ENCODE measurements around the gene SYNPR.

- TF ChIP-seq EZH2 (IDR thresholded peaks at IDR 0.05; ENCODE audit: low read length, unreplicated experiment) (no peak), EZH2phosphoT487 (IDR thresholded peaks at IDR 0.05; ENCODE audit: borderline replicate concordance, low read length) (no peak)
These were observed 73.3 kb downstream of the SYNPR start for GRCh38 chr3:63351159-63352007.

All from PC-3 (cell line).